Ovary (tissue), 9 donors: Measurements from ENCODE around the gene LDLRAD4. TPM values are rescaled to one million over a fixed set of nuclear protein-coding genes. Genes with fewer than 3 reads are reported as not detected.

Source experiments
- DNase-seq, 5 donors: peaks; one replicate each; pipeline ENCODE4 v3.0.0-alpha.2; 2019 to 2020
- H3K27ac ChIP-seq, 2 donors: fragments of 200-600 bp; one replicate each; pipeline versions ENCODE4 v1.5.1 to v1.8.0; 2019 to 2022
- H3K27me3 ChIP-seq: fragments of 200-600 bp; one replicate; pipeline ENCODE4 v1.8.0; 2022
- H3K36me3 ChIP-seq: fragments of 200-600 bp; sonication (generic); one replicate; pipeline ENCODE4 v1.5.1; 2019
- H3K4me1 ChIP-seq: one replicate; pipeline ENCODE4 v1.8.1; 2013; ENCODE audit warnings: mild to moderate bottlenecking, moderate library complexity; ENCODE audit not compliant: insufficient read depth
- H3K4me3 ChIP-seq: fragments of 200-600 bp; sonication (generic); one replicate; pipeline ENCODE4 v1.5.1; 2017
- H3K9me3 ChIP-seq, 2 donors: fragments of 200-600 bp in 1 of 2; sonication (generic) in 1 of 2; one replicate each; pipeline versions ENCODE4 v1.5.1 to v1.8.1; 2013 to 2019; ENCODE audit warnings: mild to moderate bottlenecking in 1 of 2, moderate library complexity in 1 of 2
- CTCF ChIP-seq, 3 donors: fragments of 450-650 bp in 2 of 3; fragments of 200-600 bp in 1 of 3; IDR thresholded peaks; one replicate each; pipeline versions ENCODE4 v1.5.1 to v1.8.0; 2016 to 2022; ENCODE audit warnings: antibody characterized with exemption in 3 of 3, mild to moderate bottlenecking in 1 of 3
- EP300 ChIP-seq: sonication (generic); formaldehyde crosslinking; IDR thresholded peaks from one replicate; pipeline ENCODE4 v1.6.1; 2017; ENCODE audit warnings: antibody characterized with exemption
- POLR2A ChIP-seq: fragments of 450-650 bp; IDR thresholded peaks from one replicate; pipeline ENCODE4 v1.6.1; 2017; ENCODE audit warnings: antibody characterized with exemption, mild to moderate bottlenecking, moderate library complexity
- WGBS, 3 donors: extraction: QIAGEN DNeasy Blood & Tissue Kit in 1 of 3; methylation state at CpG; one replicate each; pipeline versions ENCODE4 v1.1.5 to v1.1.7; 2013 to 2017; 5-methylcytosine and 5-hydroxymethylcytosine counted together
- intact Hi-C, 4 donors: fragments of 100-400 bp; cut with DNase I; formaldehyde crosslinking; loops; one replicate each; pipeline versions ENCODE4 v1.11.0 to v1.15.1; 2022 to 2023
- polyA plus RNA-seq, 2 donors: library from polyadenylated mRNA; stranded (reverse); fragments of 200-250 nt in 1 of 2; fragments of 350-450 nt in 1 of 2; fragmentation: Illumina TruSeq in 1 of 2; extraction: RNeasy Lipid Tissue Mini Kit (QIAGEN cat#74804) in 1 of 2; gene quantifications; one replicate each; pipeline ENCODE4 v1.2.3, GENCODE V29; 2013 to 2014
- total RNA-seq, 7 donors: library from RNA; depleted of rRNA in 2 of 7; stranded (reverse); fragments of >200 nt in 2 of 7; fragmentation: NEBNext Ultra II Directional in 3 of 7; extraction: Animal tissue kit (Norgen Biotek cat#: 25700) in 3 of 7; gene quantifications; one replicate each; pipeline versions ENCODE4 v1.1.0 to v1.2.4, GENCODE V29; 2016 to 2023
- donor health status: DM: no; HTN: no; CAD: no; lungs with moderate emphysema.
- donor health status: DM: no; HTN: no; CAD: no.
- donor health status: Bipolar disorder and iron deficiency.
- donor health status: DM: yes; HTN: yes; CAD: no.
- donor health status: DM: no; HTN: no; CAD: no.
- donor health status: DM: yes; HTN: yes; CAD: no.

LDLRAD4 gene
- total and polyA plus RNA-seq, 9 donors: 2.3 to 31.6 (median 8.3) TPM

- TF ChIP-seq CTCF (IDR thresholded peaks at IDR 0.05) (no peak), POLR2A (no peak), EP300 (no peak)
- Histone ChIP-seq H3K27ac (no peak overlapping the region), H3K4me1 (no peaks in the 10 kb centered on the region), H3K4me3 (no peak overlapping the region), H3K27me3 (no peaks in the 10 kb centered on the region), H3K9me3 (no peaks in the 10 kb centered on the region), H3K36me3 (no peaks in the 10 kb centered on the region)
- no peak for DNase-seq
- intact Hi-C loops: no loop called here
- WGBS, 3 donors: 72 to 89% (median 88%) methylated on average over 4 of the region's 4 CpGs
Measured at GRCh38 chr18:13526519-13526918, 308.0 kb downstream of the LDLRAD4 start.

GRCh38 chr18:13527256-13527655 is 308.7 kb downstream of the LDLRAD4 start:
- Histone ChIP-seq H3K27ac (no peak overlapping the region), H3K27me3 (no peaks in the 10 kb centered on the region), H3K4me3 (no peak overlapping the region), H3K9me3 (no peaks in the 10 kb centered on the region), H3K36me3 (no peaks in the 10 kb centered on the region), H3K4me1 (no peaks in the 10 kb centered on the region)
- TF ChIP-seq POLR2A (no peak), CTCF (IDR thresholded peaks at IDR 0.05) (no peak), EP300 (no peak)
- intact Hi-C loops: no loop called here
- 93 to 96% (median 94%) methylated on average over 10 of the region's 10 CpGs for WGBS, 3 donors
- DNase-seq: no peak

DNA sequence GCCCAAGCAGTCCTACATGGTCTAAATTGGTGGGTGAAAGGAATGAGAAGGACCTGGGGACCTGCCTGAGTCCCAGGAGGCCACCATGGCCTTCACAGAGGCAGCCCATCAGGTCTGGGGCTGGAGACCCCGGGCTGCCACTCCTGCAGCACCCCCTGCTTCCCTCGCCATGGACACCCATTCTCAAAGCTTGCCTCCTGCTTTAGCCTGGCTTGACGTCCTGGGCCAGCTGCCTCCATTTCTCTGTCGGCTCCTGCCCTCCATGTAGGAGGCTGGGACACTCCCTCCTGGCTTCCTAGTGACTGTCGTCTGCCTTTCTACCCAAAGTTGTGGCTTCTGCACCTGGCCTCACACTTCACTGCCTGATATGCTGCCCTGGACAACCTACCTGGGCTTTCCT is 309.2 kb downstream of the LDLRAD4 start:
- DNase-seq: no peak
- no peaks in the 10 kb centered on the region for H3K27me3 ChIP-seq
- 89 to 91% (median 89%) methylated on average over 5 of the region's 5 CpGs for WGBS, 3 donors
- H3K4me1 ChIP-seq: no peaks in the 10 kb centered on the region
- H3K4me3 ChIP-seq: no peak overlapping the region
- H3K9me3 ChIP-seq: no peaks in the 10 kb centered on the region
- intact Hi-C loops: no loop called here
- no peak for TF ChIP-seq EP300
- TF ChIP-seq POLR2A: no peak
- TF ChIP-seq CTCF (IDR thresholded peaks at IDR 0.05): no peak
- no peaks in the 10 kb centered on the region for H3K36me3 ChIP-seq
- H3K27ac ChIP-seq: no peak overlapping the region

GRCh38 chr18:13528739-13529392 is 310.3 kb downstream of the LDLRAD4 start:
- DNase-seq: no peak
- 95 to 98% (median 95%) methylated on average over 9 of the region's 9 CpGs for WGBS, 3 donors
- Histone ChIP-seq H3K9me3 (no peaks in the 10 kb centered on the region), H3K4me1 (no peaks in the 10 kb centered on the region), H3K4me3 (no peak overlapping the region), H3K27me3 (no peaks in the 10 kb centered on the region), H3K36me3 (no peaks in the 10 kb centered on the region), H3K27ac (no peak overlapping the region)
- no peak for TF ChIP-seq CTCF (IDR thresholded peaks at IDR 0.05)
- no peak for TF ChIP-seq EP300
- TF ChIP-seq POLR2A: no peak
- intact Hi-C loops: no loop called here
